ENCODE results near the gene SUOX. TPM values are rescaled to one million over a fixed set of nuclear protein-coding genes. Genes with fewer than 3 reads are reported as not detected.

Gene SUOX
- polyA plus RNA-seq, 1 donor from 2014 or later, result 13.1 TPM

GRCh38 chr12:55963760-55964159 is 33.3 kb upstream of the SUOX start:
- TF ChIP-seq RAD21 (conservative IDR thresholded peaks at IDR 0.05), result no peak
- no peak for TF ChIP-seq EZH2 (IDR thresholded peaks at IDR 0.05; ENCODE audit: borderline replicate concordance, insufficient read depth, low read length, poor library complexity, severe bottlenecking)
- TF ChIP-seq EP300 (conservative IDR thresholded peaks at IDR 0.05; ENCODE audit: poor library complexity, severe bottlenecking), result no peak
- no peak for TF ChIP-seq CTCF (IDR thresholded peaks at IDR 0.05; ENCODE audit: poor library complexity, severe bottlenecking)
- no peak for TF ChIP-seq POLR2AphosphoS5 (IDR thresholded peaks at IDR 0.05)
- no peak for TF ChIP-seq SMC3 (conservative IDR thresholded peaks at IDR 0.05; ENCODE audit: poor library complexity)
- no peak for TF ChIP-seq TAF1 (IDR thresholded peaks at IDR 0.05; ENCODE audit: low read depth)
- no peak for TF ChIP-seq MXI1 (conservative IDR thresholded peaks at IDR 0.05; ENCODE audit: poor library complexity, severe bottlenecking)
- TF ChIP-seq REST (IDR thresholded peaks at IDR 0.05; ENCODE audit: borderline replicate concordance), result no peak
- H3K27ac ChIP-seq (ENCODE audit: low read length), result no peak overlapping the region
- H3K27me3 ChIP-seq (ENCODE audit: insufficient read depth, low read depth, low read length), result no peaks in the 10 kb centered on the region
- H3K9ac ChIP-seq (ENCODE audit: low read length), result no peak overlapping the region
- H2AFZ ChIP-seq (ENCODE audit: low read depth, low read length), result no peak overlapping the region
- no peaks in the 10 kb centered on the region for H3F3A ChIP-seq (ENCODE audit: insufficient read depth, low read length, poor library complexity, severe bottlenecking)
- H3K4me2 ChIP-seq (ENCODE audit: low read length), result no peak overlapping the region
- no peaks in the 10 kb centered on the region for H3K36me3 ChIP-seq (ENCODE audit: insufficient read depth, low read length)
- no peaks in the 10 kb centered on the region for H3K79me2 ChIP-seq (replicated peaks; ENCODE audit: insufficient read depth, low read length)
- H3K9me2 ChIP-seq (ENCODE audit: insufficient read depth, low read length), result no peaks in the 10 kb centered on the region
- H4K20me1 ChIP-seq (ENCODE audit: insufficient read depth), result no peaks in the 10 kb centered on the region
- H3K9me3 ChIP-seq (ENCODE audit: low read length), result no peaks in the 10 kb centered on the region
- H3K4me3 ChIP-seq (ENCODE audit: low read length), result no peak overlapping the region

- H3K4me3 ChIP-seq (ENCODE audit: low read length), result no peak overlapping the region
- no peak overlapping the region for H2AFZ ChIP-seq (ENCODE audit: low read depth, low read length)
- no peaks in the 10 kb centered on the region for H3K27me3 ChIP-seq (ENCODE audit: insufficient read depth, low read depth, low read length)
- TF ChIP-seq EZH2 (IDR thresholded peaks at IDR 0.05; ENCODE audit: borderline replicate concordance, insufficient read depth, low read length, poor library complexity, severe bottlenecking) (no peak), EP300 (conservative IDR thresholded peaks at IDR 0.05; ENCODE audit: poor library complexity, severe bottlenecking) (no peak), TAF1 (IDR thresholded peaks at IDR 0.05; ENCODE audit: low read depth) (no peak), SMC3 (conservative IDR thresholded peaks at IDR 0.05; ENCODE audit: poor library complexity) (no peak), MXI1 (conservative IDR thresholded peaks at IDR 0.05; ENCODE audit: poor library complexity, severe bottlenecking) (no peak), RAD21 (conservative IDR thresholded peaks at IDR 0.05) (no peak), CTCF (IDR thresholded peaks at IDR 0.05; ENCODE audit: poor library complexity, severe bottlenecking) (no peak), REST (IDR thresholded peaks at IDR 0.05; ENCODE audit: borderline replicate concordance) (no peak), POLR2AphosphoS5 (IDR thresholded peaks at IDR 0.05) (no peak)
- no peak overlapping the region for H3K4me2 ChIP-seq (ENCODE audit: low read length)
- no peaks in the 10 kb centered on the region for H3K79me2 ChIP-seq (replicated peaks; ENCODE audit: insufficient read depth, low read length)
- no peaks in the 10 kb centered on the region for H3K9me3 ChIP-seq (ENCODE audit: low read length)
- H3K36me3 ChIP-seq (ENCODE audit: insufficient read depth, low read length), result no peaks in the 10 kb centered on the region
- no peak overlapping the region for H3K9ac ChIP-seq (ENCODE audit: low read length)
- H4K20me1 ChIP-seq (ENCODE audit: insufficient read depth), result no peaks in the 10 kb centered on the region
- H3K9me2 ChIP-seq (ENCODE audit: insufficient read depth, low read length), result no peaks in the 10 kb centered on the region
- H3K27ac ChIP-seq (ENCODE audit: low read length), result no peak overlapping the region
- H3F3A ChIP-seq (ENCODE audit: insufficient read depth, low read length, poor library complexity, severe bottlenecking), result no peaks in the 10 kb centered on the region
Measured at GRCh38 chr12:55965240-55965639, 31.8 kb upstream of the SUOX start.
